H1 (cell line): ENCODE measurements around the gene HPN. TPM values are rescaled to one million over a fixed set of nuclear protein-coding genes. Genes with fewer than 3 reads are reported as not detected.

Experiments used
- CTCF ChIA-PET: fragments of 300-600 bp; sonication (Branson Sonifier 250); formaldehyde crosslinking; loops from one replicate; lab custom pipeline; 2021; ENCODE audit not compliant: partially characterized antibody; lab: Charles Lee
- POLR2A ChIA-PET: fragments of 300-600 bp; sonication (Branson Sonifier 250); formaldehyde crosslinking; loops from one replicate; lab custom pipeline; 2021; ENCODE audit warnings: inconsistent platforms; ENCODE audit not compliant: partially characterized antibody; lab: Charles Lee
- DNase-seq, 2 experiments: peaks; one replicate each; pipeline versions ENCODE4 v3.0.0 to v3.0.0-alpha.2; 2010 to 2022; ENCODE audit warnings: low spot score in 2 of 2, low read depth in 1 of 2, mixed read lengths in 1 of 2
- FAIRE-seq: peaks from 2 replicates; lab custom pipeline; 2011; peaks lifted over from hg19 to GRCh38; lab: Jason Lieb, UNC
- H2AFZ ChIP-seq: 2 replicates; pipeline ENCODE4 v1.8.1; 2012; ENCODE audit warnings: low read length, inconsistent platforms
- H2AK5ac ChIP-seq: 2 replicates; pipeline ENCODE4 v1.6.1; 2013; ENCODE audit warnings: low read depth, low read length
- H2BK120ac ChIP-seq: replicated peaks from 2 replicates; pipeline ENCODE3; 2013; ENCODE audit warnings: low read depth, low read length, inconsistent platforms
- H2BK12ac ChIP-seq: 2 replicates; pipeline ENCODE4 v1.6.1; 2013; ENCODE audit warnings: low read depth, low read length
- H2BK15ac ChIP-seq: 2 replicates; pipeline ENCODE4 v1.6.1; 2013; ENCODE audit warnings: low read length
- H2BK20ac ChIP-seq: 2 replicates; pipeline ENCODE4 v1.6.1; 2013; ENCODE audit warnings: low read length
- H2BK5ac ChIP-seq: 2 replicates; pipeline ENCODE4 v1.6.1; 2013; ENCODE audit warnings: low read depth, low read length
- H3K14ac ChIP-seq: 2 replicates; pipeline ENCODE4 v1.6.1; 2013; ENCODE audit warnings: inconsistent platforms; ENCODE audit not compliant: insufficient read length
- H3K18ac ChIP-seq: 2 replicates; pipeline ENCODE4 v1.6.1; 2013; ENCODE audit warnings: low read length; ENCODE audit errors: extremely low read depth
- H3K23ac ChIP-seq: 2 replicates; pipeline ENCODE4 v1.6.1; 2013; ENCODE audit warnings: inconsistent platforms; ENCODE audit not compliant: insufficient read length
- H3K23me2 ChIP-seq: 2 replicates; pipeline ENCODE4 v1.6.1; 2013; ENCODE audit warnings: low read depth, low read length
- H3K27ac ChIP-seq: 2 replicates; pipeline ENCODE4 v1.6.1; 2011; ENCODE audit warnings: low read depth, low read length, inconsistent platforms
- H3K27me3 ChIP-seq, 4 experiments: replicated peaks in 1 of 4; 1 replicate in 1 of 4; 2 replicates in 3 of 4; pipeline versions ENCODE4 v1.6.1 to v1.8.1; 2011 to 2013; ENCODE audit warnings: low read length in 3 of 4, mild to moderate bottlenecking in 3 of 4, inconsistent platforms in 2 of 4, mixed read lengths in 2 of 4, moderate library complexity in 1 of 4; ENCODE audit not compliant: control insufficient read depth in 3 of 4, insufficient read depth in 3 of 4; ENCODE audit errors: extremely low read depth in 1 of 4
- H3K36me3 ChIP-seq, 4 experiments: 2 replicates each; pipeline versions ENCODE4 v1.6.1 to v1.8.1; 2011 to 2013; ENCODE audit warnings: mild to moderate bottlenecking in 4 of 4, low read length in 3 of 4, moderate library complexity in 2 of 4, control low read depth in 1 of 4, inconsistent platforms in 1 of 4; ENCODE audit not compliant: insufficient read depth in 4 of 4, control insufficient read depth in 2 of 4
- H3K4ac ChIP-seq: replicated peaks from 2 replicates; pipeline ENCODE3; 2013; ENCODE audit warnings: low read length, low read depth, mixed read lengths, inconsistent platforms; ENCODE audit not compliant: insufficient read length
- H3K4me1 ChIP-seq, 4 experiments: replicated peaks in 1 of 4; 1 replicate in 1 of 4; 2 replicates in 3 of 4; pipeline versions ENCODE4 v1.6.1 to v1.8.1; 2011 to 2013; ENCODE audit warnings: low read length in 3 of 4, inconsistent platforms in 2 of 4, mixed read lengths in 1 of 4; ENCODE audit not compliant: insufficient read depth in 4 of 4, control insufficient read depth in 3 of 4
- H3K4me2 ChIP-seq, 2 experiments: 2 replicates each; pipeline versions ENCODE4 v1.6.1 to v1.8.1; 2011 to 2013; ENCODE audit warnings: low read depth in 2 of 2, low read length in 2 of 2, control low read depth in 1 of 2, inconsistent platforms in 1 of 2, mild to moderate bottlenecking in 1 of 2; ENCODE audit not compliant: insufficient read depth in 1 of 2
- H3K4me3 ChIP-seq, 4 experiments: fragments of 200-600, 300-600 bp in 1 of 4; sonication (generic), shearing (Covaris generic), sonication (Bioruptor Twin) in 1 of 4; 2 replicates each; pipeline versions ENCODE4 v1.5.1 to v1.8.1; 2011 to 2016; ENCODE audit warnings: low read length in 4 of 4, low read depth in 3 of 4, control low read depth in 2 of 4, inconsistent platforms in 2 of 4, mild to moderate bottlenecking in 2 of 4, mixed read lengths in 1 of 4, moderate library complexity in 1 of 4; ENCODE audit not compliant: insufficient read depth in 2 of 4; ENCODE audit errors: extremely low read depth in 1 of 4
- H3K56ac ChIP-seq: replicated peaks from 2 replicates; pipeline ENCODE3; 2013; ENCODE audit warnings: low read depth, mild to moderate bottlenecking, mixed read lengths, low read length, inconsistent platforms; ENCODE audit not compliant: insufficient read length
- H3K79me1 ChIP-seq: 2 replicates; pipeline ENCODE4 v1.6.1; 2013; ENCODE audit warnings: low read depth, low read length, control low read depth
- H3K79me2 ChIP-seq, 2 experiments: 2 replicates each; pipeline versions ENCODE4 v1.6.1 to v1.8.1; 2012 to 2013; ENCODE audit warnings: low read length in 2 of 2, mild to moderate bottlenecking in 2 of 2, inconsistent platforms in 1 of 2; ENCODE audit not compliant: insufficient read depth in 2 of 2, control insufficient read depth in 1 of 2
- H3K9ac ChIP-seq, 4 experiments: replicated peaks in 1 of 4; 1 replicate in 1 of 4; 2 replicates in 3 of 4; pipeline versions ENCODE4 v1.6.1 to v1.8.1; 2011 to 2013; ENCODE audit warnings: low read depth in 3 of 4, low read length in 3 of 4, control low read depth in 2 of 4, mild to moderate bottlenecking in 2 of 4, moderate library complexity in 2 of 4, inconsistent platforms in 1 of 4; ENCODE audit errors: extremely low read depth in 1 of 4
- H3K9me3 ChIP-seq, 2 experiments: 2 replicates each; pipeline versions ENCODE4 v1.6.1 to v1.8.1; 2012 to 2013; ENCODE audit warnings: mild to moderate bottlenecking in 2 of 2, moderate library complexity in 2 of 2, control low read depth in 1 of 2, inconsistent platforms in 1 of 2, low read depth in 1 of 2, low read length in 1 of 2, mixed read lengths in 1 of 2; ENCODE audit not compliant: insufficient read depth in 2 of 2
- H4K20me1 ChIP-seq, 2 experiments: replicated peaks in 1 of 2; 2 replicates each; pipeline versions ENCODE3 to v1.8.1; 2011 to 2013; ENCODE audit warnings: inconsistent platforms in 2 of 2, low read length in 2 of 2, mild to moderate bottlenecking in 1 of 2; ENCODE audit not compliant: insufficient read depth in 2 of 2, control insufficient read depth in 1 of 2
- H4K5ac ChIP-seq: 2 replicates; pipeline ENCODE4 v1.6.1; 2013; ENCODE audit warnings: low read length, low read depth, mixed read lengths, inconsistent platforms; ENCODE audit not compliant: insufficient read length
- H4K8ac ChIP-seq: 2 replicates; pipeline ENCODE4 v1.8.0; 2013; ENCODE audit warnings: mild to moderate bottlenecking, moderate library complexity, low read length, inconsistent platforms; ENCODE audit not compliant: insufficient read depth; ENCODE audit errors: extremely low read depth
- H4K91ac ChIP-seq: replicated peaks from 2 replicates; pipeline ENCODE3; 2013; ENCODE audit warnings: low read length, mixed read lengths, inconsistent platforms; ENCODE audit not compliant: insufficient read length
- CBX5 ChIP-seq: fragments of 300-800, 300-1000 bp; sonication (generic); IDR thresholded peaks from 2 replicates; pipeline ENCODE4 v1.7.1; 2016; ENCODE audit warnings: antibody characterized with exemption, low read length, low read depth
- EP300 ChIP-seq, 2 experiments: IDR thresholded peaks; 1 replicate in 1 of 2; 2 replicates in 1 of 2; pipeline ENCODE4 v1.6.1; 2011 to 2012; ENCODE audit warnings: low read depth in 2 of 2, low read length in 2 of 2, mild to moderate bottlenecking in 2 of 2, borderline replicate concordance in 1 of 2, inconsistent platforms in 1 of 2, moderate library complexity in 1 of 2
- EZH2 ChIP-seq: fragments of 200-600 bp; sonication (generic); IDR thresholded peaks from 2 replicates; pipeline ENCODE4 v1.7.1; 2012; ENCODE audit warnings: low read depth, mild to moderate bottlenecking, moderate library complexity, low read length, inconsistent platforms; ENCODE audit not compliant: severe bottlenecking
- FOSL1 ChIP-seq: IDR thresholded peaks from 2 replicates; pipeline ENCODE4 v1.6.1; 2011; ENCODE audit warnings: mild to moderate bottlenecking, low read depth, low read length, moderate library complexity; ENCODE audit not compliant: insufficient read depth
- KDM1A ChIP-seq: fragments of 200-600, 300-600 bp; sonication (generic); IDR thresholded peaks from 2 replicates; pipeline ENCODE4 v1.7.1; 2016; ENCODE audit warnings: mild to moderate bottlenecking, low read length, borderline replicate concordance
- KDM4A ChIP-seq: IDR thresholded peaks from one replicate; pipeline ENCODE4 v1.7.1; 2012; ENCODE audit warnings: low read depth, mild to moderate bottlenecking, moderate library complexity, low read length, inconsistent platforms; ENCODE audit not compliant: severe bottlenecking
- MAFK ChIP-seq: IDR thresholded peaks from 2 replicates; pipeline ENCODE4 v1.6.1; 2012; ENCODE audit warnings: low read depth, mild to moderate bottlenecking, improper control_type of control experiment, low read length
- POLR2AphosphoS5 ChIP-seq: IDR thresholded peaks from 2 replicates; pipeline ENCODE4 v1.6.1; 2011; ENCODE audit warnings: low read depth, low read length
- RFX5 ChIP-seq: IDR thresholded peaks from 2 replicates; pipeline ENCODE4 v1.6.1; 2011; ENCODE audit warnings: low read depth, low read length, improper control_type of control experiment, borderline replicate concordance
- SIRT6 ChIP-seq: IDR thresholded peaks from one replicate; pipeline ENCODE4 v1.7.1; 2012; ENCODE audit warnings: low read length, inconsistent platforms
- TBP ChIP-seq: IDR thresholded peaks from 2 replicates; pipeline ENCODE4 v1.6.1; 2011; ENCODE audit warnings: low read depth, low read length, improper control_type of control experiment
- USF2 ChIP-seq: IDR thresholded peaks from 2 replicates; pipeline ENCODE4 v1.6.1; 2011; ENCODE audit warnings: low read length, improper control_type of control experiment
- WGBS, 2 experiments: shearing (Covaris generic) in 1 of 2; methylation state at CpG; one replicate each; pipeline versions ENCODE4 v1.1.6 to v1.1.7; 2013 to 2015; ENCODE audit warnings: low lambda C conversion rate in 2 of 2, mixed read lengths in 2 of 2, inconsistent platforms in 1 of 2, low coverage in 1 of 2, missing lambda C conversion rate in 1 of 2; ENCODE audit not compliant: insufficient replicate concordance in 2 of 2, insufficient coverage in 1 of 2, insufficient read length in 1 of 2; ENCODE audit errors: extremely low coverage in 1 of 2, missing lambda C conversion rate in 1 of 2; 5-methylcytosine and 5-hydroxymethylcytosine counted together
- polyA plus RNA-seq, 7 experiments: library from polyadenylated mRNA; depleted of rRNA in 3 of 7; stranded (reverse) in 5 of 7; unstranded in 2 of 7; fragments of >200 nt in 5 of 7; fragments of 200-250 nt in 2 of 7; gene quantifications; 1 replicate in 5 of 7; 2 replicates in 1 of 7; 4 replicates in 1 of 7; pipeline versions ENCODE4 v1.2.1 to v1.2.3, GENCODE V29; 2011 to 2013; ENCODE audit warnings: missing spikeins in 2 of 7, mixed read lengths in 2 of 7
- total RNA-seq: library from RNA; stranded (reverse); fragmentation: NEBNext Ultra II Directional; extraction: Animal tissue kit (Norgen Biotek cat#: 25700); gene quantifications from 2 replicates; pipeline ENCODE4 v1.2.1, GENCODE V29; 2021

HPN gene
- total and polyA plus RNA-seq, 2 of the 8 experiments (the other 6 are each of a cell fraction or from before 2014, with no cell fraction given) = 14.7 to 33.7 TPM

GRCh38 chr19:35079826-35080225 lies 38.3 kb downstream of the HPN start:
- no peak for FAIRE-seq
- H4K8ac ChIP-seq = no peak overlapping the region
- H3K18ac ChIP-seq = no peak overlapping the region
- no peak overlapping the region for H3K4me3 ChIP-seq
- no peaks in the 10 kb centered on the region; the same call in 1 of the 2 replicates for H3K23me2 ChIP-seq
- peak overlapping the region; percentile 50; the same call in 1 of the 2 replicates for H2BK12ac ChIP-seq
- peaks cover 0 to 5% (median 1%) of the 10 kb centered on the region in 4 experiments; a peak in 2 of 7 replicates for H3K4me1 ChIP-seq
- no peak overlapping the region for H2AK5ac ChIP-seq
- no peak overlapping the region for H4K5ac ChIP-seq
- no peak overlapping the region for H3K23ac ChIP-seq
- ChIA-PET POLR2A (interaction anchor here (0.6 kb wide), 1 partner anchor 1752 kb away, joined by 3 read pairs; no protein-coding TSS in a partner anchor), CTCF (interaction anchor here (1.3 to 4.4 kb wide), 4 partner anchors 9 to 56 kb away, joined by 4 to 34 read pairs (median 16); partner anchors contain the start of gene LGI4)
- no peak overlapping the region; the same call in 1 of the 2 replicates for H2BK5ac ChIP-seq
- no peak overlapping the region for H4K91ac ChIP-seq
- H2BK20ac ChIP-seq = 0 out of 2 replicates have a peak overlapping the region, but pooled peaks have one; percentile 48
- 89% methylated on average over 14 of the region's 14 CpGs; no CpG with 5 or more reads in 1 of the 2 experiments for WGBS, 2 experiments
- H3K27me3 ChIP-seq = peaks cover 0 to 2% (median 0%) of the 10 kb centered on the region in 4 experiments; a peak in 3 of 7 replicates
- H3K4me2 ChIP-seq = no peak overlapping the region
- H3K36me3 ChIP-seq = no peaks in the 10 kb centered on the region
- no peak overlapping the region for H3K56ac ChIP-seq
- H2BK120ac ChIP-seq = no peak overlapping the region
- H4K20me1 ChIP-seq = no peaks in the 10 kb centered on the region
- H3K4ac ChIP-seq = no peak overlapping the region
- no peak overlapping the region for H2AFZ ChIP-seq
- H3K79me1 ChIP-seq = no peaks in the 10 kb centered on the region
- H3K27ac ChIP-seq = no peak overlapping the region
- H3K9ac ChIP-seq = no peak overlapping the region
- H3K79me2 ChIP-seq = no peaks in the 10 kb centered on the region
- no peak overlapping the region for H3K14ac ChIP-seq
- no peak for DNase-seq
- no peaks in the 10 kb centered on the region; a peak in 1 of 4 replicates for H3K9me3 ChIP-seq
- TF ChIP-seq KDM1A (no peak), TBP (no peak), FOSL1 (no peak), EZH2 (no peak), RFX5 (no peak), MAFK (no peak), EP300 (IDR thresholded peaks at IDR 0.05; ENCODE audit: borderline replicate concordance in 1 of 2, low read depth in 2 of 2, low read length in 2 of 2) (no peak), USF2 (no peak), SIRT6 (no peak), CBX5 (no peak), POLR2AphosphoS5 (no peak), KDM4A (no peak)
- no peak overlapping the region for H2BK15ac ChIP-seq
